GM21619 (cell line): ENCODE results near the gene C8A.

Experiments
- ATAC-seq: cut with Tn5 transposase; IDR thresholded peaks from one replicate; pipeline ENCODE4 v1.9.1; 2021; ENCODE audit not compliant: unreplicated experiment

C8A gene

GRCh38 chr1:56837244-56837939, 17.2 kb upstream of the C8A start:
- no peak for ATAC-seq

GRCh38 chr1:56838759-56839158, 15.8 kb upstream of the C8A start:
- no peak for ATAC-seq

- no peak for ATAC-seq
Measured at GRCh38 chr1:56843544-56843943, 11.1 kb upstream of the C8A start.

- ATAC-seq, result no peak
Measured at GRCh38 chr1:56844545-56845136, 10.0 kb upstream of the C8A start.

- ATAC-seq, result no peak
Measured at GRCh38 chr1:56845343-56845742, 9.3 kb upstream of the C8A start.

- ATAC-seq, result no peak
Measured at GRCh38 chr1:56849750-56850149, 4.8 kb upstream of the C8A start.

GRCh38 chr1:56850411-56850810, 4.2 kb upstream of the C8A start:
- no peak for ATAC-seq

- no peak for ATAC-seq
Measured at GRCh38 chr1:56850922-56851321, 3.7 kb upstream of the C8A start.

- ATAC-seq, result no peak
Measured at GRCh38 chr1:56852476-56852875, 2.1 kb upstream of the C8A start.

GRCh38 chr1:56855190-56855589, 593 bp downstream of the C8A start:
- no peak for ATAC-seq

GRCh38 chr1:56856186-56856585, 1.6 kb downstream of the C8A start:
- no peak for ATAC-seq

- no peak for ATAC-seq
Measured at GRCh38 chr1:56859287-56859686, 4.7 kb downstream of the C8A start.

GRCh38 chr1:56863265-56863992, 8.8 kb downstream of the C8A start:
- no peak for ATAC-seq

GRCh38 chr1:56864430-56864829, 9.8 kb downstream of the C8A start:
- ATAC-seq, result no peak

- ATAC-seq, result no peak
Measured at GRCh38 chr1:56866656-56867055, 12.1 kb downstream of the C8A start.

GRCh38 chr1:56867491-56867890, 12.9 kb downstream of the C8A start:
- ATAC-seq, result no peak

GRCh38 chr1:56868761-56869160, 14.2 kb downstream of the C8A start:
- no peak for ATAC-seq

GRCh38 chr1:56872597-56872996, 18.0 kb downstream of the C8A start:
- ATAC-seq, result no peak

- no peak for ATAC-seq
Measured at GRCh38 chr1:56873213-56873612, 18.6 kb downstream of the C8A start.

GRCh38 chr1:56874689-56875088, 20.1 kb downstream of the C8A start:
- no peak for ATAC-seq

- ATAC-seq, result no peak
Measured at GRCh38 chr1:56877973-56878372, 23.4 kb downstream of the C8A start.

- ATAC-seq, result no peak
Measured at GRCh38 chr1:56880774-56881173, 26.2 kb downstream of the C8A start.
